Urinary bladder (tissue), 4 donors: Measurements from ENCODE around the gene RCAN2. TPM values are rescaled to one million over a fixed set of nuclear protein-coding genes. Genes with fewer than 3 reads are reported as not detected.

Experiments used
- DNase-seq: peaks from one replicate; pipeline ENCODE4 v3.0.0-alpha.2; 2015; ENCODE audit errors: extremely low spot score
- H3K27ac ChIP-seq: one replicate; pipeline ENCODE4 v1.5.1; 2013; ENCODE audit warnings: low read depth, mild to moderate bottlenecking, moderate library complexity
- H3K36me3 ChIP-seq: one replicate; pipeline ENCODE4 v1.6.1; 2013; ENCODE audit warnings: mild to moderate bottlenecking, moderate library complexity; ENCODE audit not compliant: insufficient read depth
- H3K4me1 ChIP-seq: one replicate; pipeline ENCODE4 v1.6.1; 2013; ENCODE audit warnings: mild to moderate bottlenecking, moderate library complexity; ENCODE audit not compliant: insufficient read depth
- H3K4me3 ChIP-seq: one replicate; pipeline ENCODE4 v1.5.1; 2013; ENCODE audit warnings: low read depth, low read length
- WGBS: extraction: QIAGEN DNeasy Blood & Tissue Kit; methylation state at CpG from one replicate; pipeline ENCODE4 v1.1.7; 2013; 5-methylcytosine and 5-hydroxymethylcytosine counted together
- polyA plus RNA-seq: library from polyadenylated mRNA; stranded (reverse); fragments of 200-250 nt; gene quantifications from one replicate; pipeline ENCODE4 v1.2.3, GENCODE V29; 2013
- total RNA-seq: library from RNA; depleted of rRNA; stranded (reverse); fragments of >200 nt; gene quantifications from one replicate; pipeline ENCODE4 v1.2.3, GENCODE V29; 2014
- donor health status: healthy with polysubstance abuse.
- donor health status: healthy.

Gene RCAN2
- total and polyA plus RNA-seq, 2 donors: 23.7 to 60.2 TPM

- Histone ChIP-seq H3K4me3 (no peak overlapping the region), H3K36me3 (no peaks in the 10 kb centered on the region), H3K27ac (no peak overlapping the region), H3K4me1 (peaks cover 2% of the 10 kb centered on the region)
- 73% methylated on average over 3 of the region's 3 CpGs for WGBS
- no peak for DNase-seq
These were observed 202.4 kb downstream of the RCAN2 start for GRCh38 chr6:46288835-46289234.

GRCh38 chr6:46287681-46288080 lies 203.6 kb downstream of the RCAN2 start:
- Histone ChIP-seq H3K27ac (no peak overlapping the region), H3K36me3 (no peaks in the 10 kb centered on the region), H3K4me1 (peaks cover 2% of the 10 kb centered on the region), H3K4me3 (no peak overlapping the region)
- 64% methylated on average over 5 of the region's 5 CpGs for WGBS
- DNase-seq: no peak

- Histone ChIP-seq H3K4me3 (no peak overlapping the region), H3K27ac (no peak overlapping the region), H3K36me3 (no peaks in the 10 kb centered on the region), H3K4me1 (peaks cover 2% of the 10 kb centered on the region)
- DNase-seq: no peak
- 95% methylated on average over 2 of the region's 2 CpGs for WGBS
These were observed 204.2 kb downstream of the RCAN2 start for GRCh38 chr6:46287043-46287442.

GRCh38 chr6:46284475-46284874 lies 206.8 kb downstream of the RCAN2 start:
- Histone ChIP-seq H3K4me3 (no peak overlapping the region), H3K36me3 (no peaks in the 10 kb centered on the region), H3K27ac (no peak overlapping the region), H3K4me1 (peaks cover 2% of the 10 kb centered on the region)
- DNase-seq: no peak
- 83% methylated on average over 2 of the region's 2 CpGs for WGBS

- H3K4me3 ChIP-seq: no peak overlapping the region
- peaks cover 2% of the 10 kb centered on the region for H3K4me1 ChIP-seq
- no peak overlapping the region for H3K27ac ChIP-seq
- no peaks in the 10 kb centered on the region for H3K36me3 ChIP-seq
- no peak for DNase-seq
- WGBS: 93% methylated on average over 2 of the region's 2 CpGs
These were observed 210.1 kb downstream of the RCAN2 start for GRCh38 chr6:46281110-46281509.

- no peaks in the 10 kb centered on the region for H3K4me1 ChIP-seq
- no peak for DNase-seq
- no peaks in the 10 kb centered on the region for H3K36me3 ChIP-seq
- H3K27ac ChIP-seq: no peak overlapping the region
- no peak overlapping the region for H3K4me3 ChIP-seq
These were observed 211.4 kb downstream of the RCAN2 start for GRCh38 chr6:46279874-46280273.

GRCh38 chr6:46276576-46277142 lies 214.6 kb downstream of the RCAN2 start:
- no peak for DNase-seq
- WGBS: 54% methylated on average over 2 of the region's 2 CpGs

GRCh38 chr6:46274502-46274901 lies 216.7 kb downstream of the RCAN2 start:
- no peak for DNase-seq
- Histone ChIP-seq H3K4me1 (no peaks in the 10 kb centered on the region), H3K4me3 (no peak overlapping the region), H3K27ac (no peak overlapping the region), H3K36me3 (no peaks in the 10 kb centered on the region)
- 99% methylated on average over 2 of the region's 2 CpGs for WGBS

More at GRCh38 chr6:46276576-46277142, 214.6 kb downstream of the RCAN2 start:
- H3K36me3 ChIP-seq: no peaks in the 10 kb centered on the region
- H3K27ac ChIP-seq: no peak overlapping the region
- H3K4me1 ChIP-seq: no peaks in the 10 kb centered on the region
- H3K4me3 ChIP-seq: no peak overlapping the region

GRCh38 chr6:46273911-46274310 lies 217.3 kb downstream of the RCAN2 start:
- Histone ChIP-seq H3K36me3 (no peaks in the 10 kb centered on the region), H3K27ac (no peak overlapping the region), H3K4me3 (no peak overlapping the region), H3K4me1 (no peaks in the 10 kb centered on the region)
- 56% methylated on average over 2 of the region's 2 CpGs for WGBS
- no peak for DNase-seq

- 85% methylated on average over 3 of the region's 3 CpGs for WGBS
- Histone ChIP-seq H3K36me3 (no peaks in the 10 kb centered on the region), H3K4me1 (no peaks in the 10 kb centered on the region), H3K4me3 (no peak overlapping the region), H3K27ac (no peak overlapping the region)
- no peak for DNase-seq
These were observed 219.5 kb downstream of the RCAN2 start for GRCh38 chr6:46271728-46272127.

- Histone ChIP-seq H3K27ac (no peak overlapping the region), H3K36me3 (no peaks in the 10 kb centered on the region), H3K4me3 (no peak overlapping the region), H3K4me1 (no peaks in the 10 kb centered on the region)
- no peak for DNase-seq
- WGBS: 84% methylated on average over 4 of the region's 4 CpGs
These were observed 220.1 kb downstream of the RCAN2 start for GRCh38 chr6:46271107-46271506.

GRCh38 chr6:46270336-46270735 lies 220.9 kb downstream of the RCAN2 start:
- no peaks in the 10 kb centered on the region for H3K36me3 ChIP-seq
- 91% methylated on average over 7 of the region's 7 CpGs for WGBS
- no peak overlapping the region for H3K27ac ChIP-seq
- DNase-seq: no peak
- H3K4me1 ChIP-seq: no peaks in the 10 kb centered on the region
- H3K4me3 ChIP-seq: no peak overlapping the region

GRCh38 chr6:46269447-46270229 lies 221.6 kb downstream of the RCAN2 start:
- Histone ChIP-seq H3K27ac (no peak overlapping the region), H3K4me3 (no peak overlapping the region), H3K36me3 (no peaks in the 10 kb centered on the region), H3K4me1 (no peaks in the 10 kb centered on the region)
- no peak for DNase-seq
- WGBS: 77% methylated on average over 5 of the region's 5 CpGs

GRCh38 chr6:46267515-46267914 lies 223.7 kb downstream of the RCAN2 start:
- H3K4me3 ChIP-seq: no peak overlapping the region
- 95% methylated on average over 3 of the region's 3 CpGs for WGBS
- DNase-seq: no peak

More at GRCh38 chr6:46267515-46267914, 223.7 kb downstream of the RCAN2 start:
- Histone ChIP-seq H3K4me1 (no peaks in the 10 kb centered on the region), H3K27ac (no peak overlapping the region), H3K36me3 (no peaks in the 10 kb centered on the region)
